Heart right ventricle (tissue), 16 donors: ENCODE measurements around the gene NFIB. TPM values are rescaled to one million over a fixed set of nuclear protein-coding genes. Genes with fewer than 3 reads are reported as not detected.

Experiments
- ATAC-seq, 8 donors: fragments of 200-7000 bp; cut with Tn5 transposase; one replicate each; pipeline ENCODE4 v1.9.1; 2020; ENCODE audit warnings: mild to moderate bottlenecking in 8 of 8, moderate library complexity in 8 of 8, moderate number of reproducible peaks in 1 of 8
- DNase-seq, 2 donors: peaks; one replicate each; pipeline ENCODE4 v3.0.0-alpha.2; 2020
- H3K27ac ChIP-seq, 10 donors: fragments of 200-600 bp; sonication (generic) in 2 of 10; one replicate each; pipeline versions ENCODE4 v1.5.0 to v1.8.0; 2020 to 2022; ENCODE audit warnings: mild to moderate bottlenecking in 3 of 10
- H3K27me3 ChIP-seq, 7 donors: fragments of 200-600 bp; one replicate each; pipeline ENCODE4 v1.8.0; 2021 to 2022; ENCODE audit warnings: mild to moderate bottlenecking in 2 of 7
- H3K36me3 ChIP-seq, 9 donors: fragments of 200-600 bp; sonication (generic) in 1 of 9; one replicate each; pipeline versions ENCODE4 v1.5.0 to v1.8.0; 2020 to 2022; ENCODE audit warnings: mild to moderate bottlenecking in 2 of 9
- H3K4me1 ChIP-seq, 9 donors: fragments of 200-600 bp; sonication (generic) in 1 of 9; one replicate each; pipeline versions ENCODE4 v1.5.0 to v1.8.0; 2020 to 2022; ENCODE audit warnings: mild to moderate bottlenecking in 4 of 9
- H3K4me3 ChIP-seq, 10 donors: fragments of 200-600 bp; sonication (generic) in 2 of 10; one replicate each; pipeline versions ENCODE4 v1.5.0 to v1.8.0; 2020 to 2022; ENCODE audit warnings: mild to moderate bottlenecking in 7 of 10, moderate library complexity in 2 of 10
- H3K9me3 ChIP-seq, 11 donors: fragments of 200-600 bp in 10 of 11; sonication (generic) in 2 of 11; one replicate each; pipeline versions ENCODE4 v1.5.0 to v1.8.0; 2013 to 2022; ENCODE audit warnings: mild to moderate bottlenecking in 2 of 11, control low read depth in 1 of 11, moderate library complexity in 1 of 11
- WGBS, 2 donors: extraction: QIAGEN DNeasy Blood & Tissue Kit; methylation state at CpG; one replicate each; pipeline ENCODE4 v1.1.7; 2013; ENCODE audit warnings: inconsistent platforms in 1 of 2; 5-methylcytosine and 5-hydroxymethylcytosine counted together
- intact Hi-C, 10 donors: fragments of 100-400 bp; cut with DNase I; formaldehyde crosslinking; loops; one replicate each; pipeline versions ENCODE4 v1.11.1 to v1.14.2; 2022
- polyA plus RNA-seq, 2 donors: library from polyadenylated mRNA; stranded (reverse); fragments of 200-250 nt; gene quantifications; one replicate each; pipeline ENCODE4 v1.2.3, GENCODE V29; 2013
- total RNA-seq, 10 donors: library from RNA; stranded (reverse); fragmentation: NEBNext Ultra II Directional in 3 of 10; extraction: Animal tissue kit (Norgen Biotek cat#: 25700) in 3 of 10; gene quantifications; one replicate each; pipeline versions ENCODE4 v1.2.1 to v1.2.4, GENCODE V29; 2021 to 2023
- TF ChIP-seq, protein P1 (sequence below), 9 donors: fragments of 200-600 bp; sonication (generic) in 2 of 9; IDR thresholded peaks; one replicate each; pipeline versions ENCODE4 v1.5.0 to v1.8.0; 2021 to 2022; ENCODE audit warnings: antibody characterized with exemption in 9 of 9, mild to moderate bottlenecking in 5 of 9, moderate library complexity in 1 of 9
- donor health status: Arrhythmogenic right ventricular cardiomyopathy.
- donor health status: ischemic (EF 13 %, LVEDD 7.1; RV severe dilation, severe dysfunction).
- donor health status: healthy with polysubstance abuse.
- donor health status: DM: no; HTN: yes; CAD: no.
- donor health status: DM: no; HTN: no; CAD: no.
- donor health status: ischemic (EF 25% LVEDD 6.9; RV normal size, moderate dysfunction).
- donor health status: ischemic (EF 25% LVEDD 5.7; RV mildly dilated, moderate dysfunction).
- donor health status: healthy.
- donor health status: DM: yes; HTN: yes; CAD: no.
- donor health status: Ischemic cardiomyopathy.
- donor health status: ischemic (EF 35%, LVEDD 5.7; RV mildly dilated, moderate dysfunction).
- donor health status: nonischemic (EF 11% LVEDD 7.7; RV severe dilation, severe dysfunction).
- donor health status: DM: yes; HTN: yes; CAD: no.
- donor health status: PGD.
- donor health status: ischemic (EF 29% LVEDD 5.4; RV normal size, mild dysfunction).
- donor health status: nonischemic (EF 23%, LVEDD 6.1; RV moderate dilation, normal function).

Gene NFIB
- total and polyA plus RNA-seq, 12 donors: 16.7 to 145 (median 124) TPM

DNA sequence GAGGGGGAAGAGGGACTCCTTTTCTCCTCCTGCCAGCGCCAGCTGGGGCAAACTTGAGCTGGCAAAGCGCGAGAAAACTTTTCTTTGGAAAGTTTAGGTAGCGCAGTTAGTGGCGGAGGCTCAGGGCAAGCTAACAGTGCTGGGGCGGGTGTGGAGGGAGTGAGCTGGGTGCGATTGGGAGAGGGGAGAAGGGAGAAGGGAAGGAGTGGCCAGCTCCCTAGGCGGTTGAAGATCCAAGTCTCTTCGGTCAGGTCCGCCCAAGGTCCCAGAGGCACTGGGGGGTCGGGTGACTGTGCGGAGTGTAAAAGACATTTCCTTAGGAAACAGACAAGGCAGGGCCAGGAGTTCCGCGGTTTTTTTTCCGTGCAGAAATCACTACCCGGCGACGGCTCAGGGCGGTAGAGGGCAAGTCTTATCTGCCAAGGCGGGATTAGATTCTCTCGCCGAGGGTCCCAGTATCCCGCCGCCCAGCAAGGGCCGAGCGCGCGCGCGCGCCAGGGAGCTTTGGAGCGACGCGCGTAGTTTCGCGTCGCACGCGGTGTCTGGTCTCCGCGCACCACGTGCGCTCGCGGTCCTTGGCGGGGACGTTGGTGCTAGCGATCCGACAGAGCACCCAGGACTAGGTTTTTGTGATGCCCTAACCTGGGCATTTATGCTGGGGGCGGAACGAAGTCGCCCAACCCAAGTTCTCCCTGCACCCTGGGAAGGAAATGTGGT lies 33.6 kb upstream of the NFIB start:
- 1% methylated on average over 53 of the region's 53 CpGs for WGBS, 2 donors
- Histone ChIP-seq H3K4me1 (peaks cover 6 to 84% (median 49%) of the 10 kb centered on the region in 9 donors), H3K4me3 (peak overlapping the region; percentile 42 to 83 (median 57)), H3K36me3 (no peaks in the 10 kb centered on the region), H3K9me3 (no peaks in the 10 kb centered on the region), H3K27me3 (peaks cover 0 to 70% (median 0%) of the 10 kb centered on the region in 7 donors), H3K27ac (peak overlapping the region; percentile 80 to 98 (median 92))
- intact Hi-C loops: loop anchor here in 7 of 10 donors (2.0 to 5.0 kb wide), 3 partner anchors 25 to 35 kb away; partner anchors contain the start of gene NFIB (in 2 of the 7)
- ATAC-seq (peak; percentile 48 to 63 (median 55)), DNase-seq (peak; percentile 66 to 67)
- TF ChIP-seq, protein P1, sequence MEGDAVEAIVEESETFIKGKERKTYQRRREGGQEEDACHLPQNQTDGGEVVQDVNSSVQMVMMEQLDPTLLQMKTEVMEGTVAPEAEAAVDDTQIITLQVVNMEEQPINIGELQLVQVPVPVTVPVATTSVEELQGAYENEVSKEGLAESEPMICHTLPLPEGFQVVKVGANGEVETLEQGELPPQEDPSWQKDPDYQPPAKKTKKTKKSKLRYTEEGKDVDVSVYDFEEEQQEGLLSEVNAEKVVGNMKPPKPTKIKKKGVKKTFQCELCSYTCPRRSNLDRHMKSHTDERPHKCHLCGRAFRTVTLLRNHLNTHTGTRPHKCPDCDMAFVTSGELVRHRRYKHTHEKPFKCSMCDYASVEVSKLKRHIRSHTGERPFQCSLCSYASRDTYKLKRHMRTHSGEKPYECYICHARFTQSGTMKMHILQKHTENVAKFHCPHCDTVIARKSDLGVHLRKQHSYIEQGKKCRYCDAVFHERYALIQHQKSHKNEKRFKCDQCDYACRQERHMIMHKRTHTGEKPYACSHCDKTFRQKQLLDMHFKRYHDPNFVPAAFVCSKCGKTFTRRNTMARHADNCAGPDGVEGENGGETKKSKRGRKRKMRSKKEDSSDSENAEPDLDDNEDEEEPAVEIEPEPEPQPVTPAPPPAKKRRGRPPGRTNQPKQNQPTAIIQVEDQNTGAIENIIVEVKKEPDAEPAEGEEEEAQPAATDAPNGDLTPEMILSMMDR (IDR thresholded peaks at IDR 0.05): peak in 5 of 9 donors; percentile 10 to 56 (median 41)

DNA sequence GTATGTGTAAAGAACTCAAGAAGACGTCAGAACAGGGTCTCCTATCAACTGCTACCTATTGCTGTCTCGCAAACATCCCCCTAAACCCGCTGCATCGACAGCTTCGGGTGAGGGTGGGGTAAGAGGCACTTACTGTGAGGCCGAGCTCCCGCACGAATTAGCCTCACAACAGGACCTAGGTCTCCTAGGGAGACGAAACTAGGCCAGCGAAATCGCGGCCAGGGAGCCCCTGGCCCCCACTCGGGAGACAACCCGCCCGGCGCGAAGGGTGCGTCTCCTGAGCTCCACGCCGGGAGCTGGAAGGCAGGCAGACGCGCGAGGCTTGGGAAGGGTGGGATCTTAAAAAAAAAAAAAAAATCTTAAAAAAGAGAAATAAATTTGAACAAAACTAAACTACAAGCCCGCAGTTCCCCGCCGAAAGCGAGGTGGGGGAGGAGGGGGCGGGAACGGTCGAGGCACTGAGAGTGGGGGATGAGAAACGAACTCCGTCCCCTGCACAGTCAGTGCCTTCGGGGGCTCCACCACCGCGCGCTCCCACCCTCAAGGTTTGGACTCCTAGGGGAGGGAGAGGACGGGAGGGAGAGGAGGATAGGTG lies 33.0 kb upstream of the NFIB start:
- peak overlapping the region; percentile 80 to 98 (median 92) for H3K27ac ChIP-seq
- peak; percentile 41 to 53 for DNase-seq
- H3K4me1 ChIP-seq: peaks cover 6 to 84% (median 48%) of the 10 kb centered on the region in 9 donors
- H3K4me3 ChIP-seq: peak overlapping the region; percentile 42 to 83 (median 57)
- intact Hi-C loops: loop anchor here in 4 of 10 donors (2.0 to 5.0 kb wide), 2 partner anchors 24 to 35 kb away; partner anchors contain the start of gene NFIB (in 2 of the 4)
- ATAC-seq: peak; percentile 4 to 32 (median 18)
- no peaks in the 10 kb centered on the region for H3K36me3 ChIP-seq
- WGBS, 2 donors: 6 to 7% methylated on average over 37 of the region's 37 CpGs
- H3K9me3 ChIP-seq: no peaks in the 10 kb centered on the region
- TF ChIP-seq, protein P1 (IDR thresholded peaks at IDR 0.05): no peak
- peaks cover 0 to 70% (median 0%) of the 10 kb centered on the region in 7 donors for H3K27me3 ChIP-seq

DNA sequence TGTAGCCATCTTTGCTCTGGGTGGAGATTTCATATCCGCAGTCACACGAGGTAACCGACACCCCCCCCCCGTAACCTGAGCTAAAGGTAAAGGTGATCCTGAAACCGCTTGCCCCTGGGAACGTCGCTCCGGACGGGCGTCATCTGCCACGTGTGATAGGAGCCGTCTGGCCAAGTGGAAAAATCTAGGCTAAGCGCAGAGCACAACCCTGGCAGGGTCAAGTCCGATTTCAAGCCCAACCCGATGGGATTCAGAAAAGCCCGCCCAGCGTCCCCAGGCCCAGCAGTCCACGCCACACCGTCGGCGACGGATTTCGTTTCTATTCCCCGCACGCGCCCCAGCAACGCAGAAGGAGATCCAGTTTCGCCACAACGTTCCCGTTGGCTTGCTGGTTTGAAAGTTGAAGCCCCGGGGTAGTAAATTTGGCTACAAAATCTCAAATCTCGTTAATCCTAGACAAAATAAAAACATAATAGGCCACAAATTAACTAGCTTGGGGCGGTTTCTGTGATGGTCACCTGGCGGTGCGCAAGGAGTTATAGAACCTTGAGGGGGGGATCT lies 32.4 kb upstream of the NFIB start:
- peak; percentile 38 to 49 for DNase-seq
- Histone ChIP-seq H3K4me3 (peak overlapping the region; percentile 42 to 83 (median 57)), H3K27me3 (peaks cover 0 to 68% (median 0%) of the 10 kb centered on the region in 7 donors)

More for the DNA sequence above, 32.4 kb upstream of the NFIB start:
- Histone ChIP-seq H3K36me3 (no peaks in the 10 kb centered on the region), H3K4me1 (peaks cover 9 to 84% (median 48%) of the 10 kb centered on the region in 9 donors), H3K27ac (peak overlapping the region; percentile 80 to 98 (median 92)), H3K9me3 (no peaks in the 10 kb centered on the region)
- ATAC-seq: no peak
- intact Hi-C loops: loop anchor here in 4 of 10 donors (2.0 to 5.0 kb wide), 2 partner anchors 24 to 34 kb away; partner anchors contain the start of gene NFIB (in 2 of the 4)
- TF ChIP-seq, protein P1 (IDR thresholded peaks at IDR 0.05): no peak
- 58 to 59% methylated on average over 35 of the region's 35 CpGs for WGBS, 2 donors
